ENCODE measurements around the gene MYO1D. TPM values are rescaled to one million over a fixed set of nuclear protein-coding genes. Genes with fewer than 3 reads are reported as not detected.

The MYO1D gene
- total and polyA plus RNA-seq, 8 donors = 16.7 to 43.0 (median 29.4) TPM

DNA sequence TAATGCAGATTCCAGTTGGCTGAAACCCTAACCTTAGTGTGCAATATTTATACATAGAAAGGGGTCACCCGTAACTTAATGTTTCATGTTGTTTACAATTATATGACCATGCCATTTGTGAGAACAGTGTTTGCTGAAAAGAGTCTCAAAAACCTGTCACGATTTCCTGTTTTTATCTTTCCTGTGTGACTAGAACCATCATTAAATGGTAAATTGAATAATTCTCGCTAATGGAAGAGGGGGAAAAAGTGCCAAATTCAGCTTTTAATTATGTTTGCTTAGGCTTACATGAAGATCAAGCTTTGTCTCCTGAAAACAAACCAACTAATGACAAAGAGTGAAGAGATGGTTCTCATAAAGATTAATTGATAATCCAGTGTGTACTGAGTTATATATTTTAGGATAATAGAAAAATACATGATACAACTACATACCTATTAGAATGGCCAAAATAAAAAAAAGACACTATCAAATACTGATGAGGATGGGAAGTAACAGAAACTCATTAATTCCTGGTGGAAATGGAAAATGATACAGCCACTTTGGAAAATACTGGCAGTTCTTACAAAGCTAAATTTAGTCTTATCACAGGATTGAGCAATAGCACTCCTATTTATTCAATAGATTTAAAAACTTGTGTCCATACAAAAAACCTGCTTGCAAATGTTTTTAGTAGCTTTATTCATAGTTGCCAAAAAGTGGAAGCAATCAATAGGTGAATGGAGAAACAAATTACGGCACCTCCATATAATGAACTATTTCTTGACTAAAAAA, 248.5 kb downstream of the MYO1D start:
- FAIRE-seq (no peak), DNase-seq (no peak), ATAC-seq (peak; percentile 24 to 39 (median 34))
- TF ChIP-seq, protein P1, sequence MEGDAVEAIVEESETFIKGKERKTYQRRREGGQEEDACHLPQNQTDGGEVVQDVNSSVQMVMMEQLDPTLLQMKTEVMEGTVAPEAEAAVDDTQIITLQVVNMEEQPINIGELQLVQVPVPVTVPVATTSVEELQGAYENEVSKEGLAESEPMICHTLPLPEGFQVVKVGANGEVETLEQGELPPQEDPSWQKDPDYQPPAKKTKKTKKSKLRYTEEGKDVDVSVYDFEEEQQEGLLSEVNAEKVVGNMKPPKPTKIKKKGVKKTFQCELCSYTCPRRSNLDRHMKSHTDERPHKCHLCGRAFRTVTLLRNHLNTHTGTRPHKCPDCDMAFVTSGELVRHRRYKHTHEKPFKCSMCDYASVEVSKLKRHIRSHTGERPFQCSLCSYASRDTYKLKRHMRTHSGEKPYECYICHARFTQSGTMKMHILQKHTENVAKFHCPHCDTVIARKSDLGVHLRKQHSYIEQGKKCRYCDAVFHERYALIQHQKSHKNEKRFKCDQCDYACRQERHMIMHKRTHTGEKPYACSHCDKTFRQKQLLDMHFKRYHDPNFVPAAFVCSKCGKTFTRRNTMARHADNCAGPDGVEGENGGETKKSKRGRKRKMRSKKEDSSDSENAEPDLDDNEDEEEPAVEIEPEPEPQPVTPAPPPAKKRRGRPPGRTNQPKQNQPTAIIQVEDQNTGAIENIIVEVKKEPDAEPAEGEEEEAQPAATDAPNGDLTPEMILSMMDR (IDR thresholded peaks at IDR 0.05) = no peak
- no peak overlapping the region for H3K4me3 ChIP-seq
- H3K9me3 ChIP-seq = no peaks in the 10 kb centered on the region
- no peaks in the 10 kb centered on the region for H3K27me3 ChIP-seq
- H3K27ac ChIP-seq = no peak overlapping the region
- H3K36me3 ChIP-seq = no peaks in the 10 kb centered on the region
- peaks cover 6 to 13% (median 8%) of the 10 kb centered on the region in 3 donors for H3K4me1 ChIP-seq
- 59 to 65% methylated on average over 4 of the region's 4 CpGs for WGBS, 2 donors
- intact Hi-C loops (cut with DNase I) = no loop called here

DNA sequence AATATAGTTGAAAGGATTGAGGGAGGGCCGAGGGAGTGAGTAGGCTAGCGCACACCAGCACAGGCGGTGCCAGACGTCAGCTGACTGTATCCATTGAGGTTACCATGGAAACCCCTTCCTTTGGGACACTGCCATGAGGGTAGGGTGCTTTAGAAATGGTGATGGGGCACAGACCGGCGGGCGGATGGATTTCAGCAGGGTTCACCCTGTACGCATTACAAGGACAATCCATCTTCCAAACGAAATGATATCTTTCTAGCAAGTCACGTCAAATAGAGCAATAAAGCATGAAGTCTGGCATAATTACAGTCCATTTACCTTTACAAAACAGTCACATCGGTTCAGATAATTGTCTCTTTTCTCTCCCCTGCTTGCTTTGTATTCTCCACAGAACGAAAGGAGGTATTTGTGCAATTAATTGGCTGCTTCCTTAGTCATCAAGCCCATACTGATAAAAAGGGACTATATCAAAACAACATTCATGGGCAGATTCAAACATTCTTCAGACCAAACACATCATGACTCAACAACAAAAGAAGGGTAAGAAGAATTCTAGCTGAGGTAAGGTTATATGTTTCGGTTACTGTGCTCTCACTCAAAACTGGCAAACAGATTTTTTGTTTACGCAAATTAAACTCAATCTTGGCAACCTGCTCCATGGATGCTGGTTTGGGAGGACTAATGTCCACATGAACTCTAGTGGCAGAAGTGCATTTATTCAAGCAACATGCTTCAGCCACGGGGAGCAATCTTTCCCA, 249.5 kb downstream of the MYO1D start:
- Histone ChIP-seq H3K4me1 (peaks cover 6 to 13% (median 8%) of the 10 kb centered on the region in 3 donors), H3K36me3 (no peaks in the 10 kb centered on the region), H3K9me3 (no peaks in the 10 kb centered on the region), H3K27me3 (no peaks in the 10 kb centered on the region), H3K27ac (no peak overlapping the region), H3K4me3 (no peak overlapping the region)
- DNase-seq = peak in 2 of 6 donors; percentile 10 to 13
- 82 to 83% methylated on average over 15 of the region's 15 CpGs for WGBS, 2 donors
- intact Hi-C loops (cut with DNase I) = no loop called here
- peak in 2 of 4 donors; percentile 77 to 78 for ATAC-seq
- FAIRE-seq = no peak
- TF ChIP-seq, protein P1 (IDR thresholded peaks at IDR 0.05) = no peak

DNA sequence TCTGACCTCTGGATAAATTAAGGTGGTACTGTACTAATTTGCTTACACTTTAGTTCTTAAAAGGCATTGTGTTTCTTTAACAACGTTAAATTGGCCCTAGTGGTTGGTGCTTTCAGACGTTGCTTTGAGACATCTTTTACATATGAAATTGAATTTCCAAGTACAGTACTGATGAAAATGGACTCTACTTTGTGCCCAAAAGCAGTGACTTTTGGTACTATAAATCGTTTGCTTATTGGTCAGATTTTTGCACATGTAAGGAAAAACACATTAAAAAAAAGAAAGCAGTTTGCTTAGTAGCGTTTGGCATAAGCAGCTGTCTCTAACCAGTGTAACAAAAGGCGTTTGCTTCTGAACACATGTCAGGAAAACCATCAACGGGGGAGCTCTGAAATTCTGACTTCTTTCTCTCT, 250.5 kb downstream of the MYO1D start:
- ATAC-seq (no peak), DNase-seq (no peak), FAIRE-seq (no peak)
- Histone ChIP-seq H3K4me1 (peaks cover 6 to 13% (median 8%) of the 10 kb centered on the region in 3 donors), H3K4me3 (no peak overlapping the region), H3K27ac (no peak overlapping the region), H3K27me3 (no peaks in the 10 kb centered on the region), H3K9me3 (no peaks in the 10 kb centered on the region), H3K36me3 (no peaks in the 10 kb centered on the region)
- 26 to 37% methylated on average over 6 of the region's 6 CpGs for WGBS, 2 donors
- intact Hi-C loops (cut with DNase I) = no loop called here
- TF ChIP-seq, protein P1 (IDR thresholded peaks at IDR 0.05) = no peak

DNA sequence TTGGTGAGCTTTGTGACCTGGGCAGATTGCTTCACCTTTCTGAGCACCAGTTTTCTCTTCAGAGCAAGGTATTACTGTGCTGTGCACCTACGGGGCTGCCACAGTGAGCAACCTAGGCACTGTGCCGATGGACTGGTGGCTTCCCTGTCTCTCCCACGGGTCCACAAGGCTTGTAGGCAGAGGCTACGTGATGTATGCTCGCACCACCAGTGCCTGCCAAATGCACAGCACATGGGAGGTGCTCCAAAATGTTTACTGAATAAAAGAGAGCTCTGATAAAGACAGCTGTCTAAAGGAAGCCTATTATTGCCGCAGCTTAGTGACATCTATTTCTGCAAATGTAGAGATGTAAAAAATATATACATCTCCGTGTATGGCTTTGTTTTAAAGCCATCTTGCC, 251.0 kb downstream of the MYO1D start:
- no peaks in the 10 kb centered on the region for H3K9me3 ChIP-seq
- TF ChIP-seq, protein P1 (IDR thresholded peaks at IDR 0.05) = no peak
- no peaks in the 10 kb centered on the region for H3K36me3 ChIP-seq
- intact Hi-C loops (cut with DNase I) = no loop called here
- 39 to 43% methylated on average over 7 of the region's 7 CpGs for WGBS, 2 donors
- no peaks in the 10 kb centered on the region for H3K27me3 ChIP-seq
- DNase-seq (no peak), ATAC-seq (peak in 3 of 4 donors; percentile 39 to 53 (median 41)), FAIRE-seq (no peak)
- H3K27ac ChIP-seq = no peak overlapping the region
- peaks cover 6 to 13% (median 8%) of the 10 kb centered on the region in 3 donors for H3K4me1 ChIP-seq
- H3K4me3 ChIP-seq = no peak overlapping the region

All from pancreas (tissue), 10 donors.